K562 (cell line): Measurements from ENCODE around the gene HLA-DRB5. TPM values are rescaled to one million over a fixed set of nuclear protein-coding genes. Genes with fewer than 3 reads are reported as not detected.

Source experiments
- ATAC-seq: fragments of 200-7000 bp; cut with Tn5 transposase; 3 replicates; pipeline ENCODE4 v1.9.1; 2020; ENCODE audit warnings: moderate library complexity
- BruUV-seq: library from RNA; stranded (reverse); fragments of 400-500 nt; replicated peaks from 2 replicates; lab custom pipeline; 2021; lab: Mats Ljungman, UMichigan
- CTCF ChIA-PET: fragments of 300-600 bp; formaldehyde crosslinking; extraction: SDS; loops from one replicate; lab custom pipeline; 2021; ENCODE audit warnings: low intra/inter-chr PET ratio; lab: Yijun Ruan, JAX
- POLR2A ChIA-PET: fragments of 300-600, 350-650 bp; sonication (Branson Sonifier 250); formaldehyde crosslinking; extraction: SDS; loops from one replicate; lab custom pipeline; 2021; ENCODE audit warnings: antibody characterized with exemption, inconsistent platforms; lab: Yijun Ruan, JAX
- DNase-seq, 4 experiments: peaks; one replicate each; pipeline versions ENCODE4 v3.0.0 to v3.0.0-alpha.2; 2011 to 2018; ENCODE audit warnings: low spot score in 3 of 4, mixed read lengths in 3 of 4; ENCODE audit errors: extremely low read depth in 1 of 4
- FAIRE-seq: peaks from 2 replicates; lab custom pipeline; 2011; peaks lifted over from hg19 to GRCh38; lab: Jason Lieb, UNC
- H2AFZ ChIP-seq: 2 replicates; pipeline ENCODE4 v1.6.0; 2011; ENCODE audit warnings: low read depth, low read length, control low read depth, inconsistent platforms
- H3K27ac ChIP-seq: fragments of 200-600 bp; 3 replicates; pipeline ENCODE4 v1.8.0; 2011; ENCODE audit warnings: low read depth, mild to moderate bottlenecking, control low read depth, inconsistent platforms, low read length, moderate library complexity, mixed read lengths; ENCODE audit errors: extremely low read depth
- H3K27me3 ChIP-seq, 2 experiments: fragments of 300-600 bp in 1 of 2; 2 replicates in 1 of 2; 3 replicates in 1 of 2; pipeline versions ENCODE4 v1.6.0 to v1.8.0; 2011; ENCODE audit warnings: inconsistent platforms in 2 of 2, low read length in 2 of 2, mild to moderate bottlenecking in 1 of 2, mixed read lengths in 1 of 2, moderate library complexity in 1 of 2; ENCODE audit not compliant: control insufficient read depth in 2 of 2, insufficient read depth in 2 of 2
- H3K36me3 ChIP-seq: fragments of 300-600 bp; 3 replicates; pipeline ENCODE4 v1.8.0; 2011; ENCODE audit warnings: mild to moderate bottlenecking, low read length, inconsistent platforms; ENCODE audit not compliant: control insufficient read depth, insufficient read depth
- H3K4me1 ChIP-seq, 2 experiments: fragments of 200-600 bp in 1 of 2; replicated peaks in 1 of 2; 2 replicates in 1 of 2; 3 replicates in 1 of 2; pipeline versions ENCODE4 v1.5.1 to v1.8.0; 2011; ENCODE audit warnings: inconsistent platforms in 2 of 2, low read length in 2 of 2, mild to moderate bottlenecking in 1 of 2, mixed read lengths in 1 of 2, moderate library complexity in 1 of 2; ENCODE audit not compliant: control insufficient read depth in 2 of 2, insufficient read depth in 2 of 2
- H3K4me2 ChIP-seq: 2 replicates; pipeline ENCODE4 v1.6.1; 2011; ENCODE audit warnings: low read length, control low read depth, inconsistent platforms, mixed read lengths; ENCODE audit not compliant: insufficient read depth
- H3K4me3 ChIP-seq: fragments of 200-600 bp; sonication (generic), shearing (Covaris generic); 2 replicates; pipeline ENCODE4 v1.5.1; 2016; ENCODE audit warnings: control low read depth, inconsistent platforms
- H3K79me2 ChIP-seq: fragments of 200-600 bp; 3 replicates; pipeline ENCODE4 v1.8.0; 2011; ENCODE audit warnings: low read length, inconsistent platforms; ENCODE audit not compliant: control insufficient read depth, insufficient read depth
- H3K9ac ChIP-seq, 2 experiments: 2 replicates each; pipeline versions ENCODE4 v1.6.0 to v1.6.1; 2011; ENCODE audit warnings: low read depth in 2 of 2, low read length in 2 of 2, control low read depth in 1 of 2, inconsistent platforms in 1 of 2, mild to moderate bottlenecking in 1 of 2, mixed read lengths in 1 of 2; ENCODE audit not compliant: insufficient read depth in 1 of 2
- H3K9me1 ChIP-seq: one replicate; pipeline ENCODE4 v1.6.0; 2011; ENCODE audit warnings: inconsistent platforms, mild to moderate bottlenecking, low read length, moderate library complexity; ENCODE audit not compliant: control insufficient read depth, insufficient read depth
- H3K9me3 ChIP-seq: replicated peaks from 2 replicates; pipeline ENCODE4 v1.5.1; 2011; ENCODE audit warnings: low read depth, low read length, inconsistent platforms; ENCODE audit not compliant: control insufficient read depth, insufficient read depth
- H4K20me1 ChIP-seq: replicated peaks from 2 replicates; pipeline ENCODE4 v1.6.1; 2011; ENCODE audit warnings: low read length, inconsistent platforms, mixed read lengths; ENCODE audit not compliant: control insufficient read depth, insufficient read depth
- JUND ChIP-seq, 2 experiments: IDR thresholded peaks; 2 replicates in 1 of 2; 3 replicates in 1 of 2; pipeline ENCODE4 v1.6.1; 2011; ENCODE audit warnings: borderline replicate concordance in 2 of 2, low read depth in 2 of 2, low read length in 2 of 2, improper control_type of control experiment in 1 of 2, missing biosample characterization in 1 of 2, missing genetic modification characterization in 1 of 2, missing genetic modification reagents in 1 of 2
- L3MBTL2 ChIP-seq: fragments of 450-650 bp; IDR thresholded peaks from 2 replicates; pipeline ENCODE4 v1.6.1; 2016; ENCODE audit warnings: mild to moderate bottlenecking, moderate library complexity
- MAFG ChIP-seq: fragments of 450-650 bp; conservative IDR thresholded peaks from 2 replicates; pipeline ENCODE4 v1.6.1; 2016; ENCODE audit warnings: missing genetic modification characterization, missing compliant biosample characterization
- RAD21 ChIP-seq, 2 experiments: fragments of 250-450 bp in 1 of 2; fragments of 450-650 bp in 1 of 2; sonication (Bioruptor Pico) in 1 of 2; formaldehyde crosslinking in 1 of 2; IDR thresholded peaks in 1 of 2; conservative IDR thresholded peaks in 1 of 2; 2 replicates each; pipeline versions ENCODE4 v1.4.0 to v1.8.0; 2020 to 2022; ENCODE audit warnings: mild to moderate bottlenecking in 2 of 2, moderate library complexity in 1 of 2
- RFX5 ChIP-seq: IDR thresholded peaks from 2 replicates; pipeline ENCODE4 v1.6.1; 2011; ENCODE audit warnings: low read depth, mild to moderate bottlenecking, improper control_type of control experiment, low read length
- ZKSCAN8 ChIP-seq: fragments of 200-800 bp; sonication (Bioruptor generic); IDR thresholded peaks from 2 replicates; pipeline ENCODE4 v1.6.1; 2016; ENCODE audit warnings: missing genetic modification characterization, missing compliant biosample characterization
- ZNF175 ChIP-seq: fragments of 200-800 bp; sonication (Bioruptor generic); IDR thresholded peaks from 2 replicates; pipeline ENCODE4 v1.6.1; 2016; ENCODE audit warnings: low read depth, mild to moderate bottlenecking, missing genetic modification characterization, missing compliant biosample characterization
- ZNF197 ChIP-seq: fragments of 200-800 bp; sonication (Bioruptor generic); IDR thresholded peaks from 2 replicates; pipeline ENCODE4 v1.6.1; 2016; ENCODE audit warnings: low read depth, missing genetic modification characterization, missing compliant biosample characterization
- ZNF239 ChIP-seq: fragments of 250-450 bp; sonication (Bioruptor Pico); IDR thresholded peaks from 2 replicates; pipeline ENCODE4 v1.4.0; 2020; ENCODE audit warnings: mild to moderate bottlenecking
- ZNF584 ChIP-seq: fragments of 200-800 bp; sonication (Bioruptor generic); IDR thresholded peaks from 2 replicates; pipeline ENCODE4 v1.6.1; 2016; ENCODE audit warnings: low read depth, mild to moderate bottlenecking, missing genetic modification characterization, missing compliant biosample characterization
- WGBS: fragments of 100-300 bp; shearing (Covaris generic); methylation state at CpG from one replicate; pipeline ENCODE4 v1.1.6; 2016; ENCODE audit warnings: low coverage, mixed read lengths; ENCODE audit not compliant: insufficient coverage; ENCODE audit errors: missing lambda C conversion rate; 5-methylcytosine and 5-hydroxymethylcytosine counted together
- in situ Hi-C: fragments of 300-500 bp; cut with MboI; formaldehyde crosslinking; loops from 4 replicates; pipeline ENCODE4 v1.15.0; 2018; ENCODE audit warnings: inconsistent platforms, mixed read lengths
- intact Hi-C: fragments of 100-400 bp; cut with micrococcal nuclease; formaldehyde crosslinking; loops from 2 replicates; pipeline ENCODE4 v1.14.2; 2022
- polyA plus RNA-seq, 8 experiments: library from polyadenylated mRNA; depleted of rRNA in 4 of 8; stranded (reverse) in 5 of 8; unstranded in 3 of 8; fragments of >200 nt; fragmentation: Nextera tagmentation in 2 of 8; fragmentation: Illumina TruSeq in 1 of 8; extraction: Ambion mirVana in 2 of 8; extraction: Trizol in 1 of 8; gene quantifications; 2 replicates each; pipeline versions ENCODE4 v1.2.1 to v1.2.3, GENCODE V29; 2011 to 2014; ENCODE audit warnings: inconsistent platforms in 1 of 8, missing spikeins in 1 of 8
- total RNA-seq, 7 experiments: library from RNA; depleted of rRNA in 6 of 7; stranded (reverse); fragments of >200 nt in 6 of 7; fragmentation: Illumina TruSeq in 2 of 7; extraction: Trizol in 2 of 7; gene quantifications; 2 replicates each; pipeline versions ENCODE4 v1.2.1 to v1.2.3, GENCODE V29; 2011 to 2021; ENCODE audit warnings: low replicate concordance in 1 of 7
- TF ChIP-seq, protein P1 (sequence below), 2 experiments: fragments of 450-650 bp in 1 of 2; sonication (generic) in 1 of 2; formaldehyde crosslinking in 1 of 2; IDR thresholded peaks in 1 of 2; conservative IDR thresholded peaks in 1 of 2; 2 replicates each; pipeline versions ENCODE4 v1.6.1 to v1.8.1; 2016 to 2023; ENCODE audit warnings: mild to moderate bottlenecking in 2 of 2, moderate library complexity in 2 of 2, inconsistent platforms in 1 of 2, missing genetic modification reagents in 1 of 2
- TF ChIP-seq, protein P2 (sequence below): fragments of 450-650 bp; IDR thresholded peaks from 2 replicates; pipeline ENCODE4 v1.6.1; 2016
- TF ChIP-seq, protein P3 (sequence below), 3 experiments: IDR thresholded peaks in 2 of 3; conservative IDR thresholded peaks in 1 of 3; 2 replicates each; pipeline ENCODE4 v1.5.1; 2011 to 2012; ENCODE audit warnings: low read length in 3 of 3, mild to moderate bottlenecking in 3 of 3, control low read depth in 2 of 3, improper control_type of control experiment in 1 of 3, inconsistent platforms in 1 of 3, low read depth in 1 of 3, mixed read lengths in 1 of 3, moderate library complexity in 1 of 3; ENCODE audit not compliant: insufficient read depth in 2 of 3

The HLA-DRB5 gene
- total and polyA plus RNA-seq, 9 of the 15 experiments (the other 6 are each of a cell fraction or from before 2014, with no cell fraction given) = not detected

DNA sequence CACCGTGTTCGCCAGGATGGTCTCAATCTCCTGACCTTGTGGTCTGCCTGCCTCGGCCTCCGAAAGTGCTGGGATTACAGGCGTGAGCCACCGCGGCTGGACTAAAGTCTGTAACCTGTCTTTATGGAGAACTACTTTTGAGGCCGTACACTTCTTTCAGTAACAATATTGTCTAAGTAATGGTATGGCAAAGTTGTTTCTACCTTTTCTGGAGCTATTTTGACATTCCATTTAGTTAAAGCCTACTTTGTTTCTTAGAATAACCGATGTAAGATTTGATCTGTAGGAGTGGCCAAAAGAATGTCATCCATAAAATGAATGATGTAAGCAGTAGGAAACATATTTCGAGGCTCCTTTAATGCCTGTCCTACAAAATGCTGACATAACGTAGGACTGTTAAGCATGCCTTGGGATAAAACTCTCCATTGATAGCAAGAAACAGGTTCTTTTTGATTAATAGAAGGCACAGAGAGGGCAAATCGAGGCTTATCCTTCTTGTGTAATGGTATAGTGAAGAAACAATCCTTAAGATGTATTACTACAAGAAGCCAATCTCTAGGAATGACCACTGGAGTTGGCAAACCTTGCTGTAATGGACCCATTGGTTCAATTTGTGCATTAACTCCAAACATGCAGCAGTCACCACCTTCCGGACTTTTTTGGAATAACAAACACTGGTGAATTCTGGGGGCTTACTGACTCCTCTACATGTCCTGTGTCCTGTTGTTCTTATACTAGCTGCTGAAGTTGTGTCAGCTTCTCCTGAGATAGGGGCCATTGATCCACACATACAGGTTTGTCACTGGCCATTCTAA is 54.5 kb downstream of the HLA-DRB5 start:
- POLR2A ChIA-PET = no interaction called here
- Histone ChIP-seq H3K27ac (no peak overlapping the region), H3K4me2 (no peak overlapping the region), H3K9me3 (no peaks in the 10 kb centered on the region), H3K36me3 (no peaks in the 10 kb centered on the region), H4K20me1 (no peaks in the 10 kb centered on the region), H3K9ac (no peak overlapping the region), H3K79me2 (no peaks in the 10 kb centered on the region), H3K4me3 (no peak overlapping the region), H3K27me3 (peaks cover 0 to 4% of the 10 kb centered on the region in 2 experiments; a peak in 2 of 5 replicates), H3K4me1 (no peaks in the 10 kb centered on the region), H2AFZ (no peak overlapping the region), H3K9me1 (no peaks in the 10 kb centered on the region)
- FAIRE-seq = no peak
- no TSS peak for BruUV-seq
- WGBS = 9% methylated on average over 13 of the region's 13 CpGs
- peak; percentile 58 for ATAC-seq
- CTCF ChIA-PET = no interaction called here
- intact Hi-C loops = no loop called here
- no peak for DNase-seq
- in situ Hi-C loops = no loop called here
- TF ChIP-seq ZNF197 (CRISPR knock-in tag) (0 out of 2 replicates have a peak, but pooled peaks have one; percentile 43), ZKSCAN8 (peak; percentile 39; the same call in 1 of the 2 replicates), RFX5 (no peak), JUND (IDR thresholded peaks at IDR 0.05; ENCODE audit: borderline replicate concordance, low read depth, low read length) (peak; percentile 14; the same call in 1 of the 2 replicates), JUND (tag; IDR thresholded peaks at IDR 0.05; ENCODE audit: borderline replicate concordance, low read depth, low read length) (no peak), L3MBTL2 (peak; percentile 29; the same call in 1 of the 2 replicates), MAFG (tag) (0 out of 2 replicates have a peak, but pooled peaks have one; percentile 14), ZNF175 (CRISPR knock-in tag) (peak; percentile 89), ZNF584 (peak; percentile 94), ZNF239 (CRISPR knock-in tag) (peak; percentile 6; the same call in 1 of the 2 replicates), RAD21 (CRISPR knock-in tag; conservative IDR thresholded peaks at IDR 0.05 in 1 of 2, IDR thresholded peaks at IDR 0.05 in 1 of 2) (0 out of 4 replicates have a peak, but pooled peaks of 1 of the 2 experiments have one; percentile 16)
- TF ChIP-seq, protein P1, sequence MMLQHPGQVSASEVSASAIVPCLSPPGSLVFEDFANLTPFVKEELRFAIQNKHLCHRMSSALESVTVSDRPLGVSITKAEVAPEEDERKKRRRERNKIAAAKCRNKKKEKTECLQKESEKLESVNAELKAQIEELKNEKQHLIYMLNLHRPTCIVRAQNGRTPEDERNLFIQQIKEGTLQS (IDR thresholded peaks at IDR 0.05) = peak; percentile 53; the same call in 1 of the 2 replicates
- TF ChIP-seq, protein P1 (CRISPR knock-in tag; conservative IDR thresholded peaks at IDR 0.05) = no peak
- TF ChIP-seq, protein P2, sequence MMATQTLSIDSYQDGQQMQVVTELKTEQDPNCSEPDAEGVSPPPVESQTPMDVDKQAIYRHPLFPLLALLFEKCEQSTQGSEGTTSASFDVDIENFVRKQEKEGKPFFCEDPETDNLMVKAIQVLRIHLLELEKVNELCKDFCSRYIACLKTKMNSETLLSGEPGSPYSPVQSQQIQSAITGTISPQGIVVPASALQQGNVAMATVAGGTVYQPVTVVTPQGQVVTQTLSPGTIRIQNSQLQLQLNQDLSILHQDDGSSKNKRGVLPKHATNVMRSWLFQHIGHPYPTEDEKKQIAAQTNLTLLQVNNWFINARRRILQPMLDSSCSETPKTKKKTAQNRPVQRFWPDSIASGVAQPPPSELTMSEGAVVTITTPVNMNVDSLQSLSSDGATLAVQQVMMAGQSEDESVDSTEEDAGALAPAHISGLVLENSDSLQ = 0 out of 2 replicates have a peak, but pooled peaks have one; percentile 33
- TF ChIP-seq, protein P3, sequence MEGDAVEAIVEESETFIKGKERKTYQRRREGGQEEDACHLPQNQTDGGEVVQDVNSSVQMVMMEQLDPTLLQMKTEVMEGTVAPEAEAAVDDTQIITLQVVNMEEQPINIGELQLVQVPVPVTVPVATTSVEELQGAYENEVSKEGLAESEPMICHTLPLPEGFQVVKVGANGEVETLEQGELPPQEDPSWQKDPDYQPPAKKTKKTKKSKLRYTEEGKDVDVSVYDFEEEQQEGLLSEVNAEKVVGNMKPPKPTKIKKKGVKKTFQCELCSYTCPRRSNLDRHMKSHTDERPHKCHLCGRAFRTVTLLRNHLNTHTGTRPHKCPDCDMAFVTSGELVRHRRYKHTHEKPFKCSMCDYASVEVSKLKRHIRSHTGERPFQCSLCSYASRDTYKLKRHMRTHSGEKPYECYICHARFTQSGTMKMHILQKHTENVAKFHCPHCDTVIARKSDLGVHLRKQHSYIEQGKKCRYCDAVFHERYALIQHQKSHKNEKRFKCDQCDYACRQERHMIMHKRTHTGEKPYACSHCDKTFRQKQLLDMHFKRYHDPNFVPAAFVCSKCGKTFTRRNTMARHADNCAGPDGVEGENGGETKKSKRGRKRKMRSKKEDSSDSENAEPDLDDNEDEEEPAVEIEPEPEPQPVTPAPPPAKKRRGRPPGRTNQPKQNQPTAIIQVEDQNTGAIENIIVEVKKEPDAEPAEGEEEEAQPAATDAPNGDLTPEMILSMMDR (IDR thresholded peaks at IDR 0.05 in 2 of 3, conservative IDR thresholded peaks at IDR 0.05 in 1 of 3; ENCODE audit: insufficient read depth in 2 of 3, low read depth in 1 of 3, low read length in 3 of 3) = peak in 2 of 3 experiments; percentile 18 to 33; a peak in 2 of 6 replicates
